ENCODE measurements around the gene ANKRD37.

ANKRD37 gene

DNA sequence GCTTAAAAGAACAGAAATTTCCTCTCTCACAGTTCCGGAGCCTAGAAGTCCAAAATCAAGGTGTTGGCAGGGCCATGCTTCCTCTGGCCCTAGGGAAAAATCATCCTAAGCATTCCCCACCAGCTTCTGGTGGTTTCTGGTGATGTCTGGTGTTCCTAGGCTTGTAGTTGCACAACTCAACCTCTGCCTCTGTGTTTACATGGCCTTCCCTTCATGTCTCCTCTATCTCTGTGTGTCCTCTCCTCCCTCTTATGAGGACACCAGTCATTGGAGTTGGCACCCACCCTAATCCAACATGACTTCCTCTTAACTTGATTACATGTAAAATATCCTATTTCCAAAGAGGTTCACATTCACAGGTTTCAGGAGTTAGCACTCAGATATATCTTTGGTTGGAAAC, 16.3 kb upstream of the ANKRD37 start:
- DNase-seq, result no peak

DNA sequence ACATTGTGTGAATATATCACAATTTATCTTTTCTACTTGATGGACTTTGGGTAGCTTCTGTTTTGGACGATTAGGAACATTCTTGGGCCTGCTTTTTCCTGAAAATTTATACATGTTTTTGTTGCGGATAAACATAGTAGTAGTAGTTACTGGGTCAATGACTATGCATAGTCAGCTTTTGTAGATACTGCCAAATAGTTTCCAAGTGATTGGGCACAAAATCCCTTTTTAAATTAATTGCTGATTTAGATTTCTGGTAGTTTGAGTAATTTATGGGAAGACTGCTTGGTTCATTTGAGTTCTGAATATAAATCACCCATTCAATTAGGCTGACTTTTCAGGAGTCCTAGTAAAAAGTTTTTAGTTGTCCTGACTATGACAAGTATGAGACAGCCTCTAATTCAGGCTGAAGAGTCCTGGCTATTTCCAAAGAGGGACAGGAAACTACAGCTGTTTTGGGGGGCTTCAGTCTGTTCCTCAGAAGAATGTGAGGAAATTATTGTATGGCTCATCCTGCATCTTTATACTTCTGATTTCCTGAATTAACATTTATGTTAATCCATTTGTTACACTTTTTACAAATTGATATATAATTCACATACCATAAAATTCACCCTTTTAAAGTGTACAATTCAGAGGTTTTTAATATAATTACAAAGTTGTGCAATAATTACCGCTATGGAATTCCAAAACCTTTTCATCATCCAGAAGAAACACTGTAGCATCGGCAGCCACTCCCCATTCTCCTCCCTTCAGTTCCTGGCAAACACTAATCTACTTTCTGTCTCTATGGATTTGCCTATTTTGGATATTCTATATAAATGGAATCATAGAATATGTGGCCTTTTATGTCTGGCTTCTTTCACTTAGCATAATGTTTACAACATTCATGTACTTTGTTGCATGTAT, 15.1 kb upstream of the ANKRD37 start:
- no peak for DNase-seq

GRCh38 chr4:185382754-185383153, 13.9 kb upstream of the ANKRD37 start:
- no peak for DNase-seq

DNA sequence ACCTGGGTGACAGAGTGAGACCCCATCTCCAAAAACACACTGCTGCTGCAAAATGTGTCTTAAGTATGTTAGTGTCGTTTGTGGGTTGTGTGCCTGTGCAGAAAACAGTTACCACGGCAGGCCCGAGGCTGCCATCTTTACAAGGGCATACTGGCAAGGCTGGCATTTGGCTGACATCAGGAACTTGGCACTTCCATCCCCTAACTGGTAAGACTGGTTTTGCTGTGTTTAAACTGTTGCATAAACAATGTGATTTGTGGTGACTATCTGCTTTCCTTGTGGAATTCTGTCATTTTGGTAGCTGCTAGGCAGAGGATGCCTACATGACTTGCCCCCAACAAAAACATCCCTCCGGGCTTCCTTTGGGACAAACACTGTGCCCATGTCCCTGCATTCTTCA, 13.2 kb upstream of the ANKRD37 start:
- DNase-seq, result no peak

DNA sequence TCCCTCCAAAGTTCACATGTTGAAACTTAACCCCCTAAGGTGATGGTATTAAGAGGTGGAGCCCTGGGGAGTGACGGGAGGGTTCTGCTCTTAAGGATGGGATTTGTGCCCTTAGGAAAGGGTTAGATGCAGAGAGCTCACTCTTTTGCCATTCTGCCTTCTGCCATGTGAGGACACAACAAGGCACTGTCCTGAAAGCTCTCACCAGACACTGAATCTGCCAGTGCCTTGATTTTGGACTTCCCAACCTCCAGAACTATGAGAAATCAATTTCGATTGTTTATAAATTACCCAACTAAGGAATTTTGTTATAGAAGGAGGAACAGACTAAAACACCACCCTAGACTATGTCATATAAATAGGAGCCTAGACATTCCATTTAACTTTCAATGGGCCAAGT, 12.6 kb upstream of the ANKRD37 start:
- no peak for DNase-seq

DNA sequence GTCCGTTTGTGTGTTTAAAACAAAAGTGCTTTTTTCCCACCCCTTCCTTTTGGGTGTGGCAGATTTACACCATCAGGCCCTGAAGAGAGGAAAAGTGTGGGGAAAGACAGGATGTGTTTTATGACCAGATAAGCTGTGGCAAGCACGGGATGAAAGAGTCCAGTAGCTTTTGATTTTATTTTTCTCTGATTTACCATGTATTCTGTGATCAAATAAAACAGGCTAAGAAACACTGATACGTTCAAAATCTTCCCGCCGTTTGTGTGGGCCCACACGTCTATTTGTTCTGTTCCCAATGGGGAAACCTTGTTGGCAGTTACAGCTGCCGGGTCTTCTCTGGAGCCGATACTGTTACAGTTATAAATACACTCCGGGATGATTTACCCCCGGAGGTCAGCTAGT, 11.7 kb upstream of the ANKRD37 start:
- no peak for DNase-seq

GRCh38 chr4:185387957-185388356, 8.7 kb upstream of the ANKRD37 start:
- no peak for DNase-seq

DNA sequence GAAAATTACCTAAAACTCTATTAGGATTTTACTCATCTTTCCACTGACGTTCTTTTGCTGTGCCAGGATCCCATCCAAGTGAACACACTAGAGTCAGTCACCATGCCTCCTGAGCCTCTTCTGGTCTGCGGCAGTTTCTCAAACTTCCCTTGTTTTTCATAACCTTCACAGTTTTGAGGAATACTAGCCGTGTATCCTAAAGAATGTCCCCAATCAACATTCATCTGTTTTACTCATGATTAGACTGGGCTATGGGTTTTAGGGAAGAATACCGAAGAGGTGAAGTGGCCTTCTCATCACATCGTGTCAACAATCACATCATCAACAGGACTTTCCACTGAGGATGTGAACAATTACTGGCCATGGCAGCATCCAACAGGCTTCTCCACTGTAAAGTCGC, 5.7 kb upstream of the ANKRD37 start:
- no peak for DNase-seq

GRCh38 chr4:185392156-185392555, 4.5 kb upstream of the ANKRD37 start:
- no peak for DNase-seq

- no peak for DNase-seq
These were observed 1.9 kb upstream of the ANKRD37 start for GRCh38 chr4:185394568-185395237.

DNA sequence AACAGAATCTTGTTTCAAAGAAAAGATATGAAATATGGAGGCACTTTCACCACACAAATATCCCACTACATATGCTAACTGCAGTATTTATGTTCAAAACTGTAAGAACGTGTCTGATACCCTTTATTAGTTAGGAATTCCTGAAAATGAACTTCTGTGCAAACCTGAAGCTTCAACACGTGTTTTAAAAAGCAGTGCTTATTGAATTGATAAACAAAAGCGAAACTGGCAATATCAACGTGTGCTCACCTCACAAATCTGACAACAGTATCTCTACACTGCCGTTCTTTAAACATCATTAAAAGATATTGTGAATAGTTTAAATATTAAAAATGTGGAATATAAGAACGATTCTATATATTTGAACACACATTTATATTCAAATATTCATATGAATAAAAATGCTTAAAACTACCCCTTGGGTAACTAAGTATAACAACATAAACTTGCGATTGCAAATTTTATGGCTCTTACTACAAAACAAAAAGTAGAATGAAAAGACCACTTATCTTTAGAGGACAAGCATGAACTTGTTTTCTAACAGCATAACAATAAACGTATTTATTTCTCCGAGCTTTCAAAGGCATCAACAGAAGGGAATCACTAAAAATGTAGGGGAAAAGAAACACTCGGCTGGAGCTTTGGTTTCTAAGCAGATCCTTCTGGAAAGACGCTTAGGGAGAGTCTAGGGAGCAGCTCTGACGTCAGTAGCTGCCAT, 1.2 kb upstream of the ANKRD37 start, which contains the start of gene LRP2BP:
LRP2BP (minus strand) TSS at position 687 of the 718 bp plus-strand sequence. CDS start 17,738 bp downstream, outside the sequence.
- DNase-seq, result no peak

GRCh38 chr4:185395956-185396723, 501 bp upstream of the ANKRD37 start:
- peak; percentile 97 for DNase-seq

DNA sequence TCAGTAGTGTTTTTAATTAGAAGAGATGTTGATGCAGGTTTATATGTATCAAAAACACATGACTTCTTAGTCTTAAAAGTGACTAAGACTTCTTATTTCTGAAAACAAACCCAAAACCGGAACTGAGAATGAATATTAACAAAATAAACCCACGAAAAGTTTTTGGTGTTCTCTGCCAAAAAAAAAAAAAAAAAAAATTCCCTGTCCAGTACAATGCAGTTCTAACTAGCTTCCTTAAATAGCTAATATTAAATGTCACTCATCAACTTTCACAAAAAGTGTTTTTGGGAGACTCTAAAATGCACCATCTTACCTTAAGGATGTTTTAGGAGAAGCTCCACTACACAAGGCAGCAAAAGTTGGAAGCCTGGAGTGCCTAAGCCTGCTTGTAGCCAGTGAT, 2.0 kb downstream of the ANKRD37 start:
- DNase-seq, result no peak

DNA sequence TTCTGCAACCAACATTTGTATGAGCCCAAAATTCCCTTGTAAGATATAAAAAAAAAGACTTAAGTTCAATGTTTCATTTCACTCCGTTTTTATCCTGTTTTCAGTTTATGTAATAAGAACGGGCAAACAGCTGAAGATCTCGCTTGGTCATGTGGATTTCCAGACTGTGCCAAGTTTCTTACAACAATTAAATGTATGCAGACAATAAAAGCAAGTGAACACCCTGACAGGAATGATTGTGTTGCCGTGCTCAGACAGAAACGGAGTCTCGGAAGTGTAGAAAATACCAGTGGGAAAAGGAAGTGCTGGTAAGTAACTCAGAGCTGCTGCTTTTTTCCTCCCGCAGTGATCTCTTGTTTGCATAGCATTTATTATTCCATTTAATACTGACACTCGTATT, 2.8 kb downstream of the ANKRD37 start:
- no peak for DNase-seq

- no peak for DNase-seq
These were observed 7.4 kb downstream of the ANKRD37 start for GRCh38 chr4:185404031-185404430.

DNA sequence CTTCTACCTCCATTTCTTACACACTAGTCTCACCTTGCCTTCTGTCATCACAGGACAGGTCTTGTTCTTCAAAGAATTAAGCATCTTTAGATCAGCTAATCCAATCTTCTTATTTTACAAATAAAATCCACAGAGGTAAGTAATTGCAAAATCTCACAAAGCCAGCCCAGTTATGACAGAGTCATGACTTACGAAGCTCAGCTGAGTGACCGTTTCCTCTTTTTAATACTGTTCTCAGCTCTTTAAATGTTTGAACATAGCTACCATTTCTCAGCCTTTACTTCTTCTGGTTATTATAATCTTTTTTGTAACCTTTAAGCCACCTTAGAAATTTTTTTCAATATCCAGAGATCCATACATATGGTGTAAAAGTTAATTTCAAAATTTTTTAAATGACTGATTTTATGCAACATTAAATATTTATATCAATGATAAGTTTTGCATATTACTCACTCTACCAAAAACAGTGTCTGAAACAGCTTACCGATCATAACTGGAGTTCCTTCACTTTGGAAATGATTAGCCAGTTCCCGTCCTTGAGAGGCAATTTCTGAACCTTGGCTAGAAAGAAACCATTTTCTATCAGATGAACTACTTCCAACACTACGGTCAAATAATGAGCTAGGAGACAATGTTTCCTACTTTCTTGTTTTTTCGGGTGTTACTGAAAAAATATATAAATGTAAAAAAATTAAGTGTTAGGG, 8.8 kb downstream of the ANKRD37 start:
- no peak for DNase-seq

DNA sequence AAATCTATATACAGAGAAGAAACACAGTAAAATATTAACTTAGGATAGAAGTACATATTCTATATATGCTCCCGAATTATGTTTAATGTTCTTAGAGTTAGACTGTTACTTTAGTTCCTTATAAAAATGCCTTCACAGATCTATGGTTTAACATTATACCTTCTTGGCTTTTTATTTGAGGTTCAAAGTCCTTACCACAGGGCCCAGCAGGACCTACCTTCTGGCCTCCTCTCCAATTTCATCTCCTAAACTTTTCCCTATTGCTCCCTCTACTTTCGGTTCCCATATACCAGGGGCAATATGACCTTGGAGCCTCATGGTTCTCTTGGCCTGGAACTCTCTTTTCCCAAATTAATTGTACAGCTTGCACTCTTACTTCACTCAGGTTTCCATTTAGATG, 11.8 kb downstream of the ANKRD37 start:
- no peak for DNase-seq

GRCh38 chr4:185411849-185412248, 15.2 kb downstream of the ANKRD37 start:
- DNase-seq, result no peak

DNA sequence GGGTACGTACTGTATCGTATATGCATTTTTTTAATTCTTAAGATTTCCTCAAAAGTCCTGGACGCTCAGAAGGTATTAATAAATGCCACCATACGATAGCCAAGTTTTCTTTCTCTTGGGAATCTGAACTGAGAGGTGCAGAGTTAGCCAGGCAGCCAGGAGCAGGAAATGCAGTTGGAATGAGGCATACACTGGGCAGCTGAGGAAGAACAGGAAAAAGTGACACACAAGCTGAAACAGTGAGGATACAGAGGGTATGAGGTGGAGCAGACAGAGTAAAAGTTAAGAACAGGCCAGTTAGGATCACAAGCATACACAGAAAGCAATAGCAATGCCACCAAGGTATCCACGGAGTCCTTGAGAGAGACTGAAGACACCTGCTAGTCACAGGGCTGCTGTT, 15.8 kb downstream of the ANKRD37 start:
- no peak for DNase-seq

DNA sequence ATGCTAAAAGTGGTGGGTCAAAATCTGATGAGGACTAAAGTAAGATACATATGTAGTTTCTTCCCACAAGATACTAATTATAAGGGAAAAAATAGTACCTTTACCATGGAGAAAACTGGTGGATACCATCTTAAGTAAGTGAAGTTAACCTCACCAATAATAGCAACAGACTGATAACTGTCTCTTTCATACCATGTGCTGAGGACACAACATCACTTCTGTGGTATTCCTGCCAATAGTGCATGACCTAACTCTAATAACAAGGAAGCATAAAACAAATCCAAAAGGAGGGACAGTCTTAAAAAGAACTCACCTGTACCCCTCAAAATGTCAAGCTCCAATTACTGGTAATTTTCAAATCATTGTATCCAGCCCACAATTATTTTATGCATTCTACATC, 20.3 kb downstream of the ANKRD37 start:
- DNase-seq, result no peak

- DNase-seq, result no peak
These were observed 24.9 kb downstream of the ANKRD37 start for GRCh38 chr4:185421366-185422124.
